Activated CD4-positive, alpha-beta T cell treated with anti-CD3 and anti-CD28 coated beads for 4 hours (primary cell): ENCODE measurements around the gene CAMTA2.
"Not testable (repeated sequence)": the region's sequence is repeated elsewhere in the genome, so short reads cannot be mapped to it uniquely, and the experiment has no call there.

Source experiments
- DNase-seq, 2 donors: peaks; one replicate each; pipeline ENCODE4 v3.0.0-alpha.2; 2020

Gene CAMTA2, protein sequence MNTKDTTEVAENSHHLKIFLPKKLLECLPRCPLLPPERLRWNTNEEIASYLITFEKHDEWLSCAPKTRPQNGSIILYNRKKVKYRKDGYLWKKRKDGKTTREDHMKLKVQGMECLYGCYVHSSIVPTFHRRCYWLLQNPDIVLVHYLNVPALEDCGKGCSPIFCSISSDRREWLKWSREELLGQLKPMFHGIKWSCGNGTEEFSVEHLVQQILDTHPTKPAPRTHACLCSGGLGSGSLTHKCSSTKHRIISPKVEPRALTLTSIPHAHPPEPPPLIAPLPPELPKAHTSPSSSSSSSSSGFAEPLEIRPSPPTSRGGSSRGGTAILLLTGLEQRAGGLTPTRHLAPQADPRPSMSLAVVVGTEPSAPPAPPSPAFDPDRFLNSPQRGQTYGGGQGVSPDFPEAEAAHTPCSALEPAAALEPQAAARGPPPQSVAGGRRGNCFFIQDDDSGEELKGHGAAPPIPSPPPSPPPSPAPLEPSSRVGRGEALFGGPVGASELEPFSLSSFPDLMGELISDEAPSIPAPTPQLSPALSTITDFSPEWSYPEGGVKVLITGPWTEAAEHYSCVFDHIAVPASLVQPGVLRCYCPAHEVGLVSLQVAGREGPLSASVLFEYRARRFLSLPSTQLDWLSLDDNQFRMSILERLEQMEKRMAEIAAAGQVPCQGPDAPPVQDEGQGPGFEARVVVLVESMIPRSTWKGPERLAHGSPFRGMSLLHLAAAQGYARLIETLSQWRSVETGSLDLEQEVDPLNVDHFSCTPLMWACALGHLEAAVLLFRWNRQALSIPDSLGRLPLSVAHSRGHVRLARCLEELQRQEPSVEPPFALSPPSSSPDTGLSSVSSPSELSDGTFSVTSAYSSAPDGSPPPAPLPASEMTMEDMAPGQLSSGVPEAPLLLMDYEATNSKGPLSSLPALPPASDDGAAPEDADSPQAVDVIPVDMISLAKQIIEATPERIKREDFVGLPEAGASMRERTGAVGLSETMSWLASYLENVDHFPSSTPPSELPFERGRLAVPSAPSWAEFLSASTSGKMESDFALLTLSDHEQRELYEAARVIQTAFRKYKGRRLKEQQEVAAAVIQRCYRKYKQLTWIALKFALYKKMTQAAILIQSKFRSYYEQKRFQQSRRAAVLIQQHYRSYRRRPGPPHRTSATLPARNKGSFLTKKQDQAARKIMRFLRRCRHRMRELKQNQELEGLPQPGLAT

DNA sequence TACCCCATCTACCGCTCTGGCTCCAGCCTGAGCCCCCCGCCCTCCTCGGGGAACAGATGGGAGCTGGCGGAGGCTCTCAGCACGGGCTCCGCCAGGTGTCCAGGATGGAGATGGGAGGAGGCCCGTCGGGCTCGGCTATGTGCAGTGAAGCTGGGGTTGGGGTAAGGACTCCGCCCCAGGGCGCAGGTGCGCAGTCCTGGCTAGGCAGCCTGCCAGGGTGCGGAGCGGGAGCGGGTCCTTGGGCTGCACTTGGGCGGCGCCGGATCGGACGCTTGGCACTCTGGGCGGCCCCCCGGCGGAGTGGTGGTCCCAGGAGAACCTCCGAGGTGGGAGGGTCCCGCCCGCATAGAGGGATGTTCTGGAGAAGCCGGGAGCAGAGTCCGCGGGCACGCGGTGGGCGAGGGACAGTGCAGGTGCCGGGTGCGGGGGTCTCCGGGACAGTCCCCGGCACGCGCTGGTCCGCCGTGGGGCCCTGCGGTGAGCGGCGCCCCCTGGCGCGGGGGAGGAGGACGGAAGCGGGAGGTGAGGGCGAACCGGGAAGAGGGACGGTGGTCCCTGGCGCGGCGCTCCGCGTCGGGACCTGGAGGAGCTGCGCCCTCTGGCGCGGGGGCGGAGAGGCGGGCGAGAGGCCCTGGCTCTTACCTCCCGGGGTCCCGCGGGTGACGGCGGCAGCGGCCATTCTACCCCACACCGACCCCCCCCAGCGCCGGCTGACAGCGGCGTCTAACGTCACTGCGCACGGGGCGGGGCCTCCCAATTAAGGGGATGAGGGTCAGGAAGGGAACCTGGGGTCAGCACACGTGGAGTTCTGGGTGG, at the start of gene CAMTA2:
TSS of gene CAMTA2 (minus strand) at position 725 of the 816 bp plus-strand sequence. CDS start 1,453 bp downstream, outside the sequence.
- DNase-seq: peak; percentile 86 to 88

DNA sequence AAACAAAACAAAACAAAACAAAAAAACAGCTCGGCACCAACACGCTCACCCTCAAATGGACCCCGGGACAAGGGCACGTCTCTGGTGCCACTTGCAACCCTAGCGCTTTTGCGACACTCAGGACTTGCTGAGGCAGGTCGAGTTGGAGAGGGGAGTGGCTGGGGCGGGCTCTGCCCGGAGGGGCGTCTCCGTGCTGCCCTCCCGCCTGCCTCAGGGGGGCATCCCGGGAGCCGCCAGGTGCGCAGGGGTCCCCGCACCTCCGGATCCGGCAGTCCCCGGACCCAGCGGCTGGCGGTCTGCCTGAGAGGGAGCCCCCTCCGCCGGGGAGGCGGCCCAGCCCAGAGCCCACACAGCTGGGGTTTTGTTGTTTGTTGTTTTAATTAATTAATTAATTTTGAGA, 47.8 kb upstream of the CAMTA2 start, which contains the start of gene SLC52A1:
TSS of gene SLC52A1 (minus strand) at position 112 of the 400 bp plus-strand sequence. CDS start 820 bp downstream, outside the sequence.
- no peak for DNase-seq

GRCh38 chr17:5034651-5035050, 47.2 kb upstream of the CAMTA2 start:
- no peak for DNase-seq

GRCh38 chr17:5034063-5034462, 46.6 kb upstream of the CAMTA2 start:
- DNase-seq: no peak

GRCh38 chr17:5033352-5034015, 46.0 kb upstream of the CAMTA2 start:
- no peak for DNase-seq

DNA sequence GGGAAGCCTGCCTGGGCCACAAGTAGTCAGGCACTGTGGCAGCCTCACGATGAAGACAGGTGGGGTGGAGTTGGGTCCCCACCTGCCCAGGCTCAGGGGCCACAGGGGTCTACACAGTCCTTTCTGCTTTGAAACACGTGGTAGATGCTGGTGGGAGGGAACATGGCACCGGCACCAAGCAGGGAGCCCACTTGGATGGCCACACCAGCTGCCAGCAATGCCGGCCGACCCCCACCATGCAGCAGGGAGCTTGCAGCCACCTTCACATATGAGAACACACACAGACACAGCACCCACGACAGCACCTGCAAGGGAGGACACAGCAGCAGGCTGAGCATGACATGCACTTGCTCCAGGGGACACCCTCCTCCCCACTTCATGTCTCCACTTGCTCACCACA, 45.4 kb upstream of the CAMTA2 start:
- no peak for DNase-seq

DNA sequence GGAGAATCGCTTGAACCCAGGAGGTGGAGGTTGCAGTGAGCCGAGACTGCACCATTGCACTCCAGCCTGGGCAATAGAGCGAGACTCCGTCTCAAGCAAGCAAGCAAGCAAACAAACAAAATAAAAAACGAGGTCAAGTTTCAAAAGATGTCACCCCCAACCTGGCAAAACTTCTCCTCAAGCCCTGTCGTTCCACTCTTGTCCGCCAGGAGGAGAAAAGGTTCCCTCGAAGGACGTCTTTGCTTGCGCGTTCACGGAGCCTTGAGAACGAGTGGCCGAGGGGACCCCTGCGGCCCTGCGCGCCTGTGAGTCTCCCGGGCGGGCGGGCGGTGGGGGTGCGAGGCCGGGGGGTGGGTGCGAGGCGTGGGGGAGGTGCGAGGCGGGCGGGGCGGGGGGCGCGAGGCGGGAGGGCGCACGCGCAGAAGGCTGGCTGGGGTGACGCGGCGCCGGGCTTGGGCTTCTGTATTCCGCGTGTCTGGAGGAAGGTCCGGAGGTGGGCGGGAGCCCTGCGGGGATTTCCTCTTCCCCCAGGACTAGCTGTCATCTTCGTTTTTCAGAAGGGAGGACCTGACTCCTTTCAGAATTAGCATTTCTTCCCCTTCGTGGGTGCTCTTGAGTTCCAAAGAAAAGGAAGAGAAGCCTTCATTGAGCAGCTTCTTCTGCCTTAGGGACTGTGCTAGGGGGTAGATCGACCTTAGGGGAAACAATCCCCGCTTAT, 44.0 kb upstream of the CAMTA2 start:
- peak; percentile 85 to 87 for DNase-seq

DNA sequence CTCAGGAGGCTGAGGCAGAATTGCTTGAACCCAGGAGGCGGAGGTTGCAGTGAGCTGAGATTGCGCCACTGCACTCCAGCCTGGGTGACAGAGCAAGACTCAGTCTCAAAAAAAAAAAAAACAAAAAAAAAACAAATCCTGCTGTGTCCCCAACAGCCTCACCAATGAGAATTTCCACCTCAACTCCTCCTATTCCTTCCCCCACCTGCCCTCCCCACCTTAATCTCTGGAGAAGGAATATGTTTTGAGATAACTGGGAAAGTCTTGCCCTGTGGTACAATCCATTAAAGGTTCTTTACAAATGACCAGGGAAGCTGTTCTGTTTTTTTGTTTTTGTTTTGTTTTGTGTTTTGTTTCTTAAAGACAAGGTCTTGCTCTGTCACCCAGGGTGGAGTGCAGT, 42.7 kb upstream of the CAMTA2 start:
- DNase-seq: not testable (repeated sequence)

- DNase-seq: no peak
These were observed 40.4 kb upstream of the CAMTA2 start for GRCh38 chr17:5027916-5028315.

DNA sequence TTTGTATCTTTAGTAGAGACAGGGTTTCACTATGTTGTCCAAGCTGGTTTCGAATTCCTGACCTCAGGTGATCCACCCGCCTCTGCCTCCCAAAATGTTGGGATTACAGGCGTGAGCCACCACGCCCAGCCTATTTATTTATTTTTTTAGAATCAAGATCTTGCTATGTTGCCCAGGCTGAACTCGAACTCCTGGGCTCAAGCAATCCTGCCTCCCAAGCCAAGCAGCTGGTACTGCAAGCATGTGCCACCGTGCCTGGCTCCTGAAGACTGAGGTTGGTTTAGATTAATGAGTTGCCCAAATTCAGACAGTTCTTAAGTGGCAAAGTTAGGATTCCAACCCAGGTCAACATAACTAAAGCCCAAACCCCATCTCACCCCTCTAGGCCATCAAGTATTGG, 39.8 kb upstream of the CAMTA2 start:
- no peak for DNase-seq

DNA sequence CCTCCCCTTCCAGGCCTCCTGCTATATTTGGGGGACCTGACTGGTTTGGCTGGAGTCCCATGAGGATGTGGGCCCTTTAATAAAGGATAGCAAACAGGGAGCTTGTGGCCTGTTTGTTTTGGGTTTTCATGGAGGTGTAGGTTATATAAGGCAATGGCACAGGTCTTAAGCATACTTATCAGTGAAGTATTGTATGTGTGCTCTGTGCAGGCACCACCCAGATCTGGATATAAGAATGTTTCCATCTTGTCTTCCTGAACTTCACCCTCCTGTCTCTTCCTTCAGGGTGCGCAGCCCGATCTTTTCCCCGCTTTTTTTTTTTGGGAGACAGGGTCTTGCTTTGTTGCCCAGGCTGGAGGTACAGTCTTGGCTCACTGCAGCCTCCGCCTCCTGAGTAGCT, 37.1 kb upstream of the CAMTA2 start:
- no peak for DNase-seq

GRCh38 chr17:5023588-5024147, 36.2 kb upstream of the CAMTA2 start:
- DNase-seq: no peak

DNA sequence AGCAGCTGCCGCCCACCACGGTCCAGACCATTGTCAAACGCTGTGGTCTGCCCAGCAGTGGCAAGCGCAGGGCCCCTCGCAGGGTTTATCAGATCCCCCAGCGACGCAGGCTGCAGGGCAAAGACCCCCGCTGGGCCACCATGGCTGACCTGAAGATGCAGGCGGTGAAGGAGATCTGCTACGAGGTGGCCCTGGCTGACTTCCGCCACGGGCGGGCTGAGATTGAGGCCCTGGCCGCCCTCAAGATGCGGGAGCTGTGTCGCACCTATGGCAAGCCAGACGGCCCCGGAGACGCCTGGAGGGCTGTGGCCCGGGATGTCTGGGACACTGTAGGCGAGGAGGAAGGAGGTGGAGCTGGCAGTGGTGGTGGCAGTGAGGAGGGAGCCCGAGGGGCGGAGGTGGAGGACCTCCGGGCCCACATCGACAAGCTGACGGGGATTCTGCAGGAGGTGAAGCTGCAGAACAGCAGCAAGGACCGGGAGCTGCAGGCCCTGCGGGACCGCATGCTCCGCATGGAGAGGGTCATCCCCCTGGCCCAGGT, 34.8 kb upstream of the CAMTA2 start:
- DNase-seq: no peak

GRCh38 chr17:5020502-5021023, 33.1 kb upstream of the CAMTA2 start:
- no peak for DNase-seq

DNA sequence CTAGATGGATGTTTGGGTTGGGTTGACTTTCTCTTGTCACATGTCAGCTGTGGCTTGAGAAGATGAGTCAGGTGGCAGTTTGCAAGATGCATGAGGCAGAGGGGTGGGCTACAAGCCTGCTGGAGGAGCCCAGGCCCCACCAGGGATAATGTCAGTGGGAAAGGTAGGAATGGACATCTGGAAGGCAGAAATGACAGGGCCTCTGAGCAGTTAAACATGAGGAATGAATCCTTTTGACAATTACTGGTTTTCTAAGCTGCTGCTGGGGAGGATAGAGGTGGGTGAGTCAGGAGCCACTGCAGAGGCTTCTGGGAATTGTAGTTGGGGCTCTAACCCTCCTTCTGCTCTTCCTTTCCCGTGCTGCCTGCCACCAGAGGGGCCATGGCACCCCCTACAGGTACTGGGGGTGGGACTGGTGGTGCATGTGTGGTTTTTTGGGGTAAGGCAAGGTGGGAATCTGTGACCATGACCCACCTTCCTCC, 32.0 kb upstream of the CAMTA2 start:
- peak; percentile 33 to 43 for DNase-seq

DNA sequence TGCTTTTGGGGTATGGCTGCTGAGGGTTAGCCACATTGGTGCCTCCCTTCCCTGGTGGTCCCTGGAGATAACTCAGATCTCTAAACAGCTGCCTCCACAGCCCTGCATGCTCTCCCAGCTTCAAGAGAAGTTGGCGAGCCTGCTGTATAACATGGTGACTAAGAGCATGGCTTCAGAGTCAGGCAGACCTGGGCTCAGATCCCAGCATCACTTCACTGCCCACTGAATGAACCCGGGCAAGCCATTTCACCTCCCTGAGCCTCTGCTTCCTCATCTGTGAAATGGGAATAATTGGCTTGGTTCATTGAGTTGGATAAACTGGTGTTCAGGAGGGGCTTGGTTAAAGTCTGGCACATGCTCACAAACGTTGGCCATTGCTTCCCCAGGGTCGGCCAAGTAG, 26.9 kb upstream of the CAMTA2 start:
- no peak for DNase-seq

DNA sequence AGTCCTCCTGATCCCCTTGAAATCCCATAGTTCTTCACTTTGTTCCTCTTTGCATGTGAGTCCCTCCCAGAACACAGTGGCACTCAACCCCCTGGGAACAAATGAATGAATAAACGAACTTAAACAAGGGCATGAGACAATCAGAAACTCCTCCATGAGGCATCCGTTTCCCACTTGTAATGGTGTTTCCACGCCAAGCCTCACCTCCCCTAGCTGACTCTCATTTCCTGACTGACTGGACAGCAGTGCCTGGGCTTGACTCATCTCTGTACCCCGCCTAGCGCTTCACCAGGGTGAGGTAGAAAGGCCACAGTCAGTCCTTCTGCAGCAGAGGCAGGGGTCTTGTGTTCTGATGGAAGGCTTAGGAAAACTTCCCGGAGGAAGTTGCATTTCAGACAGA, 24.5 kb upstream of the CAMTA2 start:
- no peak for DNase-seq

GRCh38 chr17:5003214-5003867, 15.9 kb upstream of the CAMTA2 start:
- DNase-seq: no peak

DNA sequence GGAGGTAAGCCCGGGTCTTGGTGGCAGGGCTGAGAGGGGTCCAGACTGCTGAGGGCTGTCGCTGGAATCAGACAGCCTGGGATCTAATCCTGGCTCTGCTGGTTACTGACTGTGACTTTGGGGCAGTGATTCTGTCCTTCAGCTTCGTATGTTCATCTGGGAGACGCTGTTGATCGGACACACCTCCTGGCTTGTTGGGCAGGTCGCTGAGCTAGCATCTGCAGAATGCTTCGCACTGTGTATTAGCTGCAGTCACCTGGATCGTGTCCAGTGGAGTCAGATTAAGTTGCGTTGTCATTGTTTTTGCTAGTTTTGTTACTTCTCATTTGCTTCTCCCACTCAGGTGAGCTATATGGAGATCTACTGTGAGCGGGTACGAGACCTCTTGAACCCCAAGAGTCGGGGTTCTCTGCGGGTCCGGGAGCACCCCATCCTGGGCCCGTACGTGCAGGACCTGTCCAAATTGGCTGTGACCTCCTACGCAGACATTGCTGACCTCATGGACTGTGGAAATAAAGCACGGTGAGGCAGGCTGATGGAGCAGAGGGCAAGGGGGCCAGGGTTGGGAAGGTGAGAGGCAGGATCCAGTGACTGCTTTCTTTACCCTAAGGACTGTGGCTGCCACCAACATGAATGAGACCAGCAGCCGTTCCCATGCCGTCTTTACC, 14.8 kb upstream of the CAMTA2 start:
- no peak for DNase-seq
